ENCODE results near the gene SLC27A5.
A peak's percentile ranks its signal among the peaks of the same experiment; 100 is the strongest.
"Not testable (repeated sequence)": the region's sequence is repeated elsewhere in the genome, so short reads cannot be mapped to it uniquely, and the experiment has no call there.

SLC27A5 gene

DNA sequence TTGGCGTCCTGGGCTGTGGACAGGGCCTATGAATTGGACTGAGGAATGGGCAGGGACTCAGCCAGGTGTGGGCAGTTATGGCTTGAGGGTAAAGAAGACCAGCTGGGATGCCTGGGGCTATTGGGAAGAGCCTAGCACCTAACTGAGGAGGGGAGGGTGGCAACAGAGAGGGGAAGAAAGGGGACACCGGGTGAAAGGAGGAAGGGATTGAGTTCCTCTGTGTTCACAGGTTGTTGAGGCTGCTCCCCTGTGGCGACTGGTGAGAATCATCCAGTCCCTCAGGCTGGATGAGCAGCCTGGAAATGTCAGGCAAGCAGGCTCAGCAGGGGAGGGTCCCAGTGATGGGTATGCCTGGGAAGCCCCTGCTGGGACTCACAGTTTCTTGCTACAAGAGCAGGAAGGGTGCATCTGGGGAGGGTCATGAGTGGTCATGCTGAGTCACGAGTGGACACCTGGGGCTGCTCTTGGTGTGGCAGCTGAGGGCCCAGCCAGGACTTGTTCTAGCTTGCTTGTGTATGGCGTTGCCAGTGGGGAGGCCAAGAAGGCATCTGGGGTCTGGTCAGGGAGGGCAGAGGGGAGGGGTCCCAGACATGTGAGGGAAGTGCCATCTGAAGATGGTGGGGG, 43.5 kb downstream of the SLC27A5 start:
- no peak for DNase-seq (ENCODE audit: low spot score)

- peak; percentile 96 for DNase-seq (ENCODE audit: low spot score)
Observed at GRCh38 chr19:58466760-58467589, 44.8 kb downstream of the SLC27A5 start, which contains the start of gene ZNF324. Gene ZNF324 (plus strand): TSS chr19:58467080. CDS start chr19:58469186, 2,106 bp downstream.

- no peak for DNase-seq (ENCODE audit: low spot score)
Observed at GRCh38 chr19:58466089-58466759, 45.6 kb downstream of the SLC27A5 start.

DNA sequence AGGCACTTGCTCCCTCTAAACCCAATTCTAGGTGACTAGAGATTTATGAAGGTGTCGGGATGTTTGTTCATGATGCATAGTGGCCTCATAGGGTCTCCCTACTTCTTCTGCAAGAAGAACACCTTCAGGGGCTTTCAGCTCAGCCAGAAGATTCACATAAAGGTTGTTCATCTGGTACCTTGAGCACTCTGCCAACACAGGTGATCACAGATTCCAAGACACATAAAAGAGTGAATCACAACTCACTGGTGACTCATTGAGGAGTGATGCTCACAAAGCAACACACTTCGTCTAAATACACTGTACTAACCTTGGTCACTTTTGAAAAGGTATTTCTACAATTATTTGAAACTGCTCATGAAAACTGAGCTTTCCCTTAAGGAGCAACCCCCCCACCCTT, 51.8 kb downstream of the SLC27A5 start:
- DNase-seq (ENCODE audit: low spot score): no peak

DNA sequence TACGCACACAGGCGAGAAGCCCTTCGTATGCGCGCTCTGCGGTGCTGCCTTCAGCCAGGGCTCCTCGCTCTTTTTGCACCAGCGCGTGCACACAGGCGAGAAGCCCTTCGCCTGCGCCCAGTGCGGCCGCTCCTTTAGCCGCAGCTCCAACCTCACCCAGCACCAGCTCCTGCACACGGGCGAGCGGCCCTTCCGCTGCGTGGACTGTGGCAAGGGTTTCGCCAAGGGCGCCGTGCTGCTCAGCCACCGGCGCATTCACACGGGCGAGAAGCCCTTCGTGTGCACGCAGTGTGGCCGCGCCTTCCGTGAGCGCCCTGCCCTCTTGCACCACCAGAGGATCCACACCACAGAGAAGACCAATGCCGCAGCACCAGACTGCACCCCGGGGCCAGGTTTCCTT, 55.7 kb downstream of the SLC27A5 start:
- DNase-seq (ENCODE audit: low spot score): no peak

- DNase-seq (ENCODE audit: low spot score): no peak
Observed at GRCh38 chr19:58455306-58455705, 56.5 kb downstream of the SLC27A5 start.

DNA sequence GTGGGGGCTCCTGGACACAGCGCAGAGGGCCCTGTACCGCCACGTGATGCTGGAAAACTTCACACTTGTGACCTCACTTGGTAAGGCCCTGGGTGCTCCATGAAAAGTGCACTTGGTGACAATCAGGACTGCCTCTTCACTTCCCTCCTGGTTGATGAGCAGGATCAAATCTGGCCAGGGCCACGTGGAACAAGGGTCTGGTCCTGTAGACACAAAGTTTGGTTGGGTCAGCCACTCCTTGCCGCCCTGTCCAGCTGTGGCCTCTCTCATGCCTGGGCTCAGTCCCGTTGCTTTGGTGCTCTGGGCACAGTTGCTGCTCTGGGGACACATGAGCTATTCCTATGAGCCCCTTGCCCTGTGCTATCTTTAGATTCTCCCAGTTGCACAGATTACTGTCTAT, 58.0 kb downstream of the SLC27A5 start:
- no peak for DNase-seq (ENCODE audit: low spot score)

DNA sequence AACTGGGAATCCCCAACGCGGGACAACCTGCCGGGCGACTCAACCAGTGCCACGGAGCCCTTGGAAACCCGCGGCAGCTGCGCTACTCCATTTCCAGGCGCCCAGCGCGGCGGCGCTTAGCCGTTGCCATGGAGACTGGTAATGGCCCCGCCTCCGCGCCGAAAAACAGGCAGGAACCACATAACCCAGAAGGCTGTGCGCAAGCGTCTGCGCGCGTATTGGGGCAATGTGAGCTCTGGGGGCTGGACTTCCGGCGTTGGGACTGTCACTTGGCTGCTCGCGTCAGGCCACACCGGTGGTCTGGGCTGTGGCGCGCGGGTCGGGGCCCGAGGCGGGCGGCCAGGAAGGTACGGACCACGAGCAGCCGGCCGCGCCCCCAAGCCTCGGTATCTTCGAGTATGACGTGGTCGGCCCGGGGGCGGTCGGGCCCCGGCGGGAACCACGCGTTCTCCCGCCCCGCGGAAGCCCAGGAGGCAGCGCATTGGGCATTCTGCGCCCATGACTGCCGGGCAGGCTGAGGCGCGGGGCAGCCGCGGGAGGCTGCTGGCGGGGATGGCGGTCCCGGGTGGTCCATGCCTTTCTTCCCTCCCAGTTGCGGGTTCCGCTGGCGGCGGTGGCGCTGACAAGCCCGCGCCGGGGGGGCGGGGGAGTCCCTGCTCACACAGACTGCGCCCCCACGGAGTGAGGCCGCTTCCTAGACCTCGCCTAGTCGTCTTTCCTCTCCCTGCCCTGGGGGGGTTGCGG, 60.3 kb downstream of the SLC27A5 start, which contains the start of gene ZNF324B:
Gene ZNF324B (plus strand): TSS at position 265 of the 744 bp plus-strand sequence. CDS start 2,080 bp downstream, outside the sequence.
- peak; percentile 93 for DNase-seq (ENCODE audit: low spot score)

DNA sequence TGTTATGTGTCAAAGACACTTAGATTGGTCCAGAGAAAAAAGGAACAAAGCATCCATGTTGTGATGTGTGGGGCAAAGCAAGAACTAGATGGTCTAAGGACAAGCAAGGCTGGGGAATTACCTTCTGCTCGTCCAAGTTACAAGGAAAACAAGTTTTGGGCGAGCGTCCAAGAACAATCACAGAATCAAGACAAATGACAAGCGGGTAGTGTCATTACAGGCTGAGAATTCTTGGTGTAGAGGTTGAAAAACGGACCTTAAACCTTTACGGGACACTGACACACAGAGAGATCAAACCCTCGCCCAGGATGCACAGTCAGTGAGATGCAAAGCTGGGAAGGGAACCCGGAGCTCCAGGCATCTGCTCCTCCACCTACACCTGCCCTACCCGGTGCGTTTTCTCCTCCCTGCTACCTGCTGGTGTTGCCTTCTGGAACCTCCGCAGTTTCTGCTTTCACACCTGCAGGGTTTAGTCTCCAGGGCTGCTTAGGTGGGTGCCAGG, 60.9 kb downstream of the SLC27A5 start:
- DNase-seq (ENCODE audit: low spot score): no peak

DNA sequence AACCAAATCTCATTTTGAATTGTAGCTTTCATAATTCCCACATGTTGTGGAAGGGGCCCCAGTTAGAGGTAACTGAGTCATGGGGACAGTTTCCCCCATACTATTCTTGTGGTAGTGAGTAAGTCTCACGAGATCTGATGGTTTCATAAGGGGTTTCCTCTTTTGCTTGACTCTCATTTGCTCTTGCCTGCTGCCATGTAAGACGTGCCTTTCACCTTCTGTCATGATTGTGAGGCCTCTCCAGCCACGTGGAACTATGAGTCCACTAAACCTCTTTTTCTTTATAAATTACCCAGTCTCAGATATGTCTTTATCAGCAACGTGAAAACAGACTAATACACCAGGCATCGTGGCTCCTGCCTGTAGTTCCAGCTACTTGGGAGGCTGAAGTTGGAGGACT, 61.8 kb downstream of the SLC27A5 start:
- not testable (repeated sequence) for DNase-seq (ENCODE audit: low spot score)

- DNase-seq (ENCODE audit: low spot score): not testable (repeated sequence)
Observed at GRCh38 chr19:58448860-58449259, 62.9 kb downstream of the SLC27A5 start.

Measured in HuH-7 (cell line).